Pulmonary artery endothelial cell (primary cell): ENCODE results near the gene STH. TPM values are rescaled to one million over a fixed set of nuclear protein-coding genes. Genes with fewer than 3 reads are reported as not detected.
"Not testable (repeated sequence)": the region's sequence is repeated elsewhere in the genome, so short reads cannot be mapped to it uniquely, and the experiment has no call there.

Experiments used
- DNase-seq: peaks from one replicate; pipeline ENCODE4 v3.0.0-alpha.2; 2011; ENCODE audit warnings: low read depth, low spot score
- total RNA-seq: library from RNA; depleted of rRNA; stranded (reverse); fragments of >200 nt; gene quantifications from 2 replicates; pipeline ENCODE4 v1.2.3, GENCODE V29; 2014

The STH gene
- total RNA-seq, 1 donor from 2014 or later, result not detected

DNA sequence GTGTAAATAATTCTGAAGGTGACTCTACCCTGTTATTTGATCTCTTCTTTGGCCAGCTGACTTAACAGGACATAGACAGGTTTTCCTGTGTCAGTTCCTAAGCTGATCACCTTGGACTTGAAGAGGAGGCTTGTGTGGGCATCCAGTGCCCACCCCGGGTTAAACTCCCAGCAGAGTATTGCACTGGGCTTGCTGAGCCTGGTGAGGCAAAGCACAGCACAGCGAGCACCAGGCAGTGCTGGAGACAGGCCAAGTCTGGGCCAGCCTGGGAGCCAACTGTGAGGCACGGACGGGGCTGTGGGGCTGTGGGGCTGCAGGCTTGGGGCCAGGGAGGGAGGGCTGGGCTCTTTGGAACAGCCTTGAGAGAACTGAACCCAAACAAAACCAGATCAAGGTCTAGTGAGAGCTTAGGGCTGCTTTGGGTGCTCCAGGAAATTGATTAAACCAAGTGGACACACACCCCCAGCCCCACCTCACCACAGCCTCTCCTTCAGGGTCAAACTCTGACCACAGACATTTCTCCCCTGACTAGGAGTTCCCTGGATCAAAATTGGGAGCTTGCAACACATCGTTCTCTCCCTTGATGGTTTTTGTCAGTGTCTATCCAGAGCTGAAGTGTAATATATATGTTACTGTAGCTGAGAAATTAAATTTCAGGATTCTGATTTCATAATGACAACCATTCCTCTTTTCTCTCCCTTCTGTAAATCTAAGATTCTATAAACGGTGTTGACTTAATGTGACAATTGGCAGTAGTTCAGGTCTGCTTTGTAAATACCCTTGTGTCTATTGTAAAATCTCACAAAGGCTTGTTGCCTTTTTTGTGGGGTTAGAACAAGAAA, 5.1 kb downstream of the STH start:
- no peak for DNase-seq

- not testable (repeated sequence) for DNase-seq
Observed at GRCh38 chr17:46006082-46006481, 7.0 kb downstream of the STH start.

- DNase-seq, result no peak
Observed at GRCh38 chr17:46007461-46007965, 8.5 kb downstream of the STH start.

DNA sequence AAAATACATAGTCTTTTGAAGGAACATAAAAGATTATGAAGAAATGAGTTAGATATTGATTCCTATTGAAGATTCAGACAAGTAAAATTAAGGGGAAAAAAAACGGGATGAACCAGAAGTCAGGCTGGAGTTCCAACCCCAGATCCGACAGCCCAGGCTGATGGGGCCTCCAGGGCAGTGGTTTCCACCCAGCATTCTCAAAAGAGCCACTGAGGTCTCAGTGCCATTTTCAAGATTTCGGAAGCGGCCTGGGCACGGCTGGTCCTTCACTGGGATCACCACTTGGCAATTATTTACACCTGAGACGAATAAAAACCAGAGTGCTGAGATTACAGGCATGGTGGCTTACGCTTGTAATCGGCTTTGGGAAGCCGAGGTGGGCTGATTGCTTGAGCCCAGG, 9.5 kb downstream of the STH start:
- no peak for DNase-seq

DNA sequence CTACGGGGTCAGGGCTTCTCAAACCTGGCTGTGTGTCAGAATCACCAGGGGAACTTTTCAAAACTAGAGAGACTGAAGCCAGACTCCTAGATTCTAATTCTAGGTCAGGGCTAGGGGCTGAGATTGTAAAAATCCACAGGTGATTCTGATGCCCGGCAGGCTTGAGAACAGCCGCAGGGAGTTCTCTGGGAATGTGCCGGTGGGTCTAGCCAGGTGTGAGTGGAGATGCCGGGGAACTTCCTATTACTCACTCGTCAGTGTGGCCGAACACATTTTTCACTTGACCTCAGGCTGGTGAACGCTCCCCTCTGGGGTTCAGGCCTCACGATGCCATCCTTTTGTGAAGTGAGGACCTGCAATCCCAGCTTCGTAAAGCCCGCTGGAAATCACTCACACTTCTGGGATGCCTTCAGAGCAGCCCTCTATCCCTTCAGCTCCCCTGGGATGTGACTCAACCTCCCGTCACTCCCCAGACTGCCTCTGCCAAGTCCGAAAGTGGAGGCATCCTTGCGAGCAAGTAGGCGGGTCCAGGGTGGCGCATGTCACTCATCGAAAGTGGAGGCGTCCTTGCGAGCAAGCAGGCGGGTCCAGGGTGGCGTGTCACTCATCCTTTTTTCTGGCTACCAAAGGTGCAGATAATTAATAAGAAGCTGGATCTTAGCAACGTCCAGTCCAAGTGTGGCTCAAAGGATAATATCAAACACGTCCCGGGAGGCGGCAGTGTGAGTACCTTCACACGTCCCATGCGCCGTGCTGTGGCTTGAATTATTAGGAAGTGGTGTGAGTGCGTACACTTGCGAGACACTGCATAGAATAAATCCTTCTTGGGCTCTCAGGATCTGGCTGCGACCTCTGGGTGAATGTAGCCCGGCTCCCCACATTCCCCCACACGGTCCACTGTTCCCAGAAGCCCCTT, 10.9 kb downstream of the STH start:
- no peak for DNase-seq

- no peak for DNase-seq
Observed at GRCh38 chr17:46010597-46011186, 11.6 kb downstream of the STH start.

GRCh38 chr17:46011711-46012505, 12.9 kb downstream of the STH start:
- no peak for DNase-seq

- DNase-seq, result no peak
Observed at GRCh38 chr17:46012506-46013079, 13.5 kb downstream of the STH start.

- DNase-seq, result no peak
Observed at GRCh38 chr17:46013127-46013501, 14.1 kb downstream of the STH start.

GRCh38 chr17:46013502-46014165, 14.6 kb downstream of the STH start:
- DNase-seq, result no peak

GRCh38 chr17:46019408-46019925, 20.4 kb downstream of the STH start:
- not testable (repeated sequence) for DNase-seq

- no peak for DNase-seq
Observed at GRCh38 chr17:46020023-46020761, 21.1 kb downstream of the STH start.

DNA sequence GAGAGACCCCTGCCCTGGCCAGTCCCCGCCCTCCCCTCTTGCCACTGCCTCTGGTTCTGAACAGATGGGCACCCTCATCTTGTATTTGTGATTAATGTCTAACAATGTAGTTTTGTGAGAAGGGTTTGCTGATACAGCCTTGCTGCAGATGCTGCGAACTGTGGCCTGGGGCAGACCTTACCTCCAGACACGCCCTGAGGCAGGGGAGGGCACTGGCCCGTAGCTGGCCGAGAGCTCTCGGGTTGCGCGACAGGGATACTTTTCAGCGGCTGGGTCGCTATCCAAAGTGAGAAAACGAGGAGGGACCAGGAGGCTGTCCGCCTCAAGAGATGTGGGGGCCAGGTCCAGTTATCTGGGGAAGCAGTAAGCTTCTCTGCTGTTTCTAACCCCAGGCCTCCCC, 21.9 kb downstream of the STH start:
- no peak for DNase-seq

DNA sequence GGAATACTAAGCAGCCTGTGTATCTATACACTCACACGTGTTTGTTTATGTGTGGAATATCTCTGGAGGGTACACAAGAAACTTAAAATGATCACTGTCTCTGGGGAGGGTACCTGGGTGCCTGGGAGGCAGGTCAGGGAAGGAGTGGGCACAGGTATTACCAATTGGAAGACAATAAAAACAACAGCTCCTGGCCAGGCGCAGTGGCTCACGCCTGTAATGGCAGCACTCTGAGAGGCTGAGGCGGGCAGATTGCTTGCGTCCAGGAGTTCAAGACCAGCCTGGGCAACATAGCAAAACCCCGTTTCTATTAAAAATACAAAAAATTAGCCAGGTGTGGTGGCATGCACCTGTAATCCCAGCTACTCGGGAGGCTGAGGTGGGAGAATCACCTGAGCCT, 24.3 kb downstream of the STH start:
- not testable (repeated sequence) for DNase-seq

- no peak for DNase-seq
Observed at GRCh38 chr17:46023783-46024388, 24.8 kb downstream of the STH start.

DNA sequence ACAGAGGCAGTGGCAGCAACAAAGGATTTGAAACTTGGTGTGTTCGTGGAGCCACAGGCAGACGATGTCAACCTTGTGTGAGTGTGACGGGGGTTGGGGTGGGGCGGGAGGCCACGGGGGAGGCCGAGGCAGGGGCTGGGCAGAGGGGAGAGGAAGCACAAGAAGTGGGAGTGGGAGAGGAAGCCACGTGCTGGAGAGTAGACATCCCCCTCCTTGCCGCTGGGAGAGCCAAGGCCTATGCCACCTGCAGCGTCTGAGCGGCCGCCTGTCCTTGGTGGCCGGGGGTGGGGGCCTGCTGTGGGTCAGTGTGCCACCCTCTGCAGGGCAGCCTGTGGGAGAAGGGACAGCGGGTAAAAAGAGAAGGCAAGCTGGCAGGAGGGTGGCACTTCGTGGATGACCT, 25.5 kb downstream of the STH start:
- DNase-seq, result no peak

DNA sequence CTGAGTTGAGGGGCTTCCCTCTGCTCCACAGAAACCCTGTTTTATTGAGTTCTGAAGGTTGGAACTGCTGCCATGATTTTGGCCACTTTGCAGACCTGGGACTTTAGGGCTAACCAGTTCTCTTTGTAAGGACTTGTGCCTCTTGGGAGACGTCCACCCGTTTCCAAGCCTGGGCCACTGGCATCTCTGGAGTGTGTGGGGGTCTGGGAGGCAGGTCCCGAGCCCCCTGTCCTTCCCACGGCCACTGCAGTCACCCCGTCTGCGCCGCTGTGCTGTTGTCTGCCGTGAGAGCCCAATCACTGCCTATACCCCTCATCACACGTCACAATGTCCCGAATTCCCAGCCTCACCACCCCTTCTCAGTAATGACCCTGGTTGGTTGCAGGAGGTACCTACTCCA, 26.0 kb downstream of the STH start:
- DNase-seq, result no peak

DNA sequence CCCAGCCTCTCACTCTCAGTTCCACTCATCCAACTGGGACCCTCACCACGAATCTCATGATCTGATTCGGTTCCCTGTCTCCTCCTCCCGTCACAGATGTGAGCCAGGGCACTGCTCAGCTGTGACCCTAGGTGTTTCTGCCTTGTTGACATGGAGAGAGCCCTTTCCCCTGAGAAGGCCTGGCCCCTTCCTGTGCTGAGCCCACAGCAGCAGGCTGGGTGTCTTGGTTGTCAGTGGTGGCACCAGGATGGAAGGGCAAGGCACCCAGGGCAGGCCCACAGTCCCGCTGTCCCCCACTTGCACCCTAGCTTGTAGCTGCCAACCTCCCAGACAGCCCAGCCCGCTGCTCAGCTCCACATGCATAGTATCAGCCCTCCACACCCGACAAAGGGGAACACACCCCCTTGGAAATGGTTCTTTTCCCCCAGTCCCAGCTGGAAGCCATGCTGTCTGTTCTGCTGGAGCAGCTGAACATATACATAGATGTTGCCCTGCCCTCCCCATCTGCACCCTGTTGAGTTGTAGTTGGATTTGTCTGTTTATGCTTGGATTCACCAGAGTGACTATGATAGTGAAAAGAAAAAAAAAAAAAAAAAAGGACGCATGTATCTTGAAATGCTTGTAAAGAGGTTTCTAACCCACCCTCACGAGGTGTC, 26.6 kb downstream of the STH start:
- DNase-seq, result no peak
